ENCODE results near the gene CACNA1H. TPM values are rescaled to one million over a fixed set of nuclear protein-coding genes. Genes with fewer than 3 reads are reported as not detected.

The CACNA1H gene
- total and polyA plus RNA-seq, 11 donors: 1.6 to 14.6 (median 3.2) TPM

GRCh38 chr16:1169285-1170075, 16.6 kb downstream of the CACNA1H start:
- DNase-seq (peak in 4 of 5 donors; percentile 33 to 62 (median 40)), ATAC-seq (peak; percentile 16 to 59 (median 42))
- 28 to 63% (median 55%) methylated on average over 12 to 45 of the region's 45 CpGs for WGBS, 4 donors
- Histone ChIP-seq H3K27ac (peak overlapping the region in 6 of 12 donors; percentile 19 to 90 (median 30)), H3K4me1 (peaks cover 0 to 12% (median 0%) of the 10 kb centered on the region in 12 donors), H3K27me3 (peaks cover 0 to 28% (median 3%) of the 10 kb centered on the region in 9 donors), H3K36me3 (no peaks in the 10 kb centered on the region), H3K4me3 (no peak overlapping the region), H3K9me3 (no peaks in the 10 kb centered on the region)
- TF ChIP-seq POLR2A (IDR thresholded peaks at IDR 0.05) (no peak), CTCF (IDR thresholded peaks at IDR 0.05) (no peak)
- intact Hi-C loops (cut with DNase I): no loop called here

GRCh38 chr16:1170076-1170418, 17.1 kb downstream of the CACNA1H start:
- Histone ChIP-seq H3K27ac (peak overlapping the region in 3 of 12 donors; percentile 33 to 90 (median 57)), H3K4me3 (no peak overlapping the region), H3K9me3 (no peaks in the 10 kb centered on the region), H3K27me3 (peaks cover 0 to 28% (median 3%) of the 10 kb centered on the region in 9 donors), H3K36me3 (no peaks in the 10 kb centered on the region), H3K4me1 (peaks cover 0 to 12% (median 0%) of the 10 kb centered on the region in 12 donors)
- TF ChIP-seq POLR2A (IDR thresholded peaks at IDR 0.05) (no peak), CTCF (IDR thresholded peaks at IDR 0.05) (no peak)
- 57 to 62% (median 58%) methylated on average over 6 to 13 of the region's 13 CpGs for WGBS, 4 donors
- no peak for DNase-seq
- intact Hi-C loops (cut with DNase I): no loop called here
- no peak for ATAC-seq

GRCh38 chr16:1171001-1171400, 18.1 kb downstream of the CACNA1H start:
- DNase-seq: no peak
- 65 to 71% (median 70%) methylated on average over 12 of the region's 12 CpGs for WGBS, 4 donors
- Histone ChIP-seq H3K4me1 (peaks cover 0 to 12% (median 0%) of the 10 kb centered on the region in 12 donors), H3K36me3 (no peaks in the 10 kb centered on the region), H3K9me3 (no peaks in the 10 kb centered on the region), H3K27me3 (peaks cover 0 to 28% (median 3%) of the 10 kb centered on the region in 9 donors), H3K4me3 (no peak overlapping the region), H3K27ac (peak overlapping the region in 1 of 12 donors; percentile 90)
- intact Hi-C loops (cut with DNase I): no loop called here
- no peak for TF ChIP-seq CTCF (IDR thresholded peaks at IDR 0.05)
- TF ChIP-seq POLR2A (IDR thresholded peaks at IDR 0.05): no peak
- ATAC-seq: no peak

- no peaks in the 10 kb centered on the region for H3K9me3 ChIP-seq
- TF ChIP-seq POLR2A (IDR thresholded peaks at IDR 0.05) (no peak), CTCF (IDR thresholded peaks at IDR 0.05) (no peak)
- peaks cover 0 to 12% (median 0%) of the 10 kb centered on the region in 12 donors for H3K4me1 ChIP-seq
- intact Hi-C loops (cut with DNase I): no loop called here
- ATAC-seq (no peak), DNase-seq (no peak)
- H3K4me3 ChIP-seq: no peak overlapping the region
- H3K36me3 ChIP-seq: no peaks in the 10 kb centered on the region
- peak overlapping the region in 1 of 12 donors; percentile 90 for H3K27ac ChIP-seq
- WGBS, 4 donors: 60 to 88% (median 81%) methylated on average over 3 to 36 of the region's 36 CpGs
- peaks cover 0 to 33% (median 3%) of the 10 kb centered on the region in 9 donors for H3K27me3 ChIP-seq
These were observed 19.0 kb downstream of the CACNA1H start for GRCh38 chr16:1171854-1172428.

Measured in heart left ventricle (tissue), 16 donors.